Endothelial cell of umbilical vein (primary cell): Measurements from ENCODE around the gene GPR25. TPM values are rescaled to one million over a fixed set of nuclear protein-coding genes. Genes with fewer than 3 reads are reported as not detected.

Experiments used
- BruUV-seq: library from RNA; stranded (reverse); fragments of 400-500 nt; replicated peaks from 2 replicates; lab custom pipeline; 2021; lab: Mats Ljungman, UMichigan
- CTCF ChIA-PET: fragments of 300-600, 350-600 bp; sonication (Branson Sonifier 250); formaldehyde crosslinking; loops from one replicate; lab custom pipeline; 2021; ENCODE audit warnings: antibody characterized with exemption, inconsistent platforms; lab: Charles Lee
- POLR2A ChIA-PET: fragments of 300-600, 350-600 bp; sonication (Branson Sonifier 250); formaldehyde crosslinking; loops from one replicate; lab custom pipeline; 2021; ENCODE audit warnings: antibody characterized with exemption, inconsistent platforms; lab: Charles Lee
- DNase-seq: peaks from one replicate; pipeline ENCODE4 v3.0.0-alpha.2; 2011; ENCODE audit warnings: low read depth, low spot score
- FAIRE-seq: peaks from 2 replicates; lab custom pipeline; 2011; peaks lifted over from hg19 to GRCh38; lab: Jason Lieb, UNC
- H2AFZ ChIP-seq: 2 replicates; pipeline ENCODE4 v1.6.0; 2012; ENCODE audit warnings: low read depth, low read length, control low read depth, inconsistent platforms
- H3K27ac ChIP-seq: 2 replicates; pipeline ENCODE4 v1.5.1; 2011; ENCODE audit warnings: low read depth, mild to moderate bottlenecking, control low read depth, low read length, moderate library complexity; ENCODE audit not compliant: insufficient read depth
- H3K27me3 ChIP-seq, 2 experiments: 2 replicates each; pipeline versions ENCODE4 v1.6.0 to v1.6.1; 2011; ENCODE audit warnings: low read length in 2 of 2, mixed read lengths in 1 of 2; ENCODE audit not compliant: control insufficient read depth in 2 of 2, insufficient read depth in 2 of 2
- H3K36me3 ChIP-seq, 2 experiments: 2 replicates in 1 of 2; 3 replicates in 1 of 2; pipeline ENCODE4 v1.5.1; 2011; ENCODE audit warnings: low read length in 2 of 2, mild to moderate bottlenecking in 1 of 2, moderate library complexity in 1 of 2; ENCODE audit not compliant: control insufficient read depth in 2 of 2, insufficient read depth in 2 of 2; ENCODE audit errors: extremely low read depth in 1 of 2
- H3K4me1 ChIP-seq: 3 replicates; pipeline ENCODE4 v1.5.1; 2011; ENCODE audit warnings: mild to moderate bottlenecking, low read length; ENCODE audit not compliant: control insufficient read depth, insufficient read depth; ENCODE audit errors: extremely low read depth
- H3K4me2 ChIP-seq: 2 replicates; pipeline ENCODE4 v1.6.1; 2011; ENCODE audit warnings: low read length, control low read depth, mixed read lengths; ENCODE audit not compliant: insufficient read depth
- H3K4me3 ChIP-seq, 3 experiments: fragments of 200-600 bp in 1 of 3; sonication (generic), shearing (Covaris generic) in 1 of 3; replicated peaks in 1 of 3; 2 replicates each; pipeline ENCODE4 v1.5.1; 2011 to 2016; ENCODE audit warnings: control low read depth in 3 of 3, low read length in 3 of 3, mild to moderate bottlenecking in 2 of 3, inconsistent platforms in 1 of 3, low read depth in 1 of 3, moderate library complexity in 1 of 3; ENCODE audit not compliant: insufficient read depth in 1 of 3
- H3K79me2 ChIP-seq: 2 replicates; pipeline ENCODE4 v1.6.0; 2012; ENCODE audit warnings: low read length, inconsistent platforms; ENCODE audit not compliant: control insufficient read depth, insufficient read depth
- H3K9ac ChIP-seq: replicated peaks from 2 replicates; pipeline ENCODE3; 2011; ENCODE audit warnings: low read length, control low read depth; ENCODE audit not compliant: insufficient read depth; ENCODE audit errors: extremely low read depth
- H3K9me1 ChIP-seq: replicated peaks from 3 replicates; pipeline ENCODE4 v1.6.0; 2011; ENCODE audit warnings: mild to moderate bottlenecking, low read length; ENCODE audit not compliant: control insufficient read depth, insufficient read depth; ENCODE audit errors: extremely low read depth
- H3K9me3 ChIP-seq: replicated peaks from 2 replicates; pipeline ENCODE4 v1.5.1; 2012; ENCODE audit warnings: low read length, inconsistent platforms; ENCODE audit not compliant: control insufficient read depth, insufficient read depth
- H4K20me1 ChIP-seq: replicated peaks from 2 replicates; pipeline ENCODE3; 2011; ENCODE audit warnings: mild to moderate bottlenecking, low read length; ENCODE audit not compliant: control insufficient read depth, insufficient read depth; ENCODE audit errors: extremely low read depth
- CTCF ChIP-seq, 2 donors: IDR thresholded peaks; 1 replicate in 1 of 2; 2 replicates in 1 of 2; pipeline ENCODE4 v1.5.1; 2011; ENCODE audit warnings: low read length in 2 of 2, mild to moderate bottlenecking in 2 of 2, moderate library complexity in 2 of 2, control low read depth in 1 of 2, inconsistent platforms in 1 of 2, low read depth in 1 of 2; ENCODE audit not compliant: insufficient read depth in 1 of 2; ENCODE audit errors: extremely low read depth in 1 of 2
- EZH2 ChIP-seq: IDR thresholded peaks from 2 replicates; pipeline ENCODE4 v1.6.1; 2012; ENCODE audit warnings: borderline replicate concordance, low read depth, mild to moderate bottlenecking, moderate library complexity, low read length, inconsistent platforms; ENCODE audit not compliant: severe bottlenecking
- FOS ChIP-seq: IDR thresholded peaks from 2 replicates; pipeline ENCODE4 v1.6.1; 2011; ENCODE audit warnings: mild to moderate bottlenecking, low read length, moderate library complexity, borderline replicate concordance; ENCODE audit not compliant: insufficient read depth
- GATA2 ChIP-seq: IDR thresholded peaks from 2 replicates; pipeline ENCODE4 v1.7.0; 2011; ENCODE audit warnings: low read depth, mild to moderate bottlenecking, moderate library complexity, mixed read lengths, low read length; ENCODE audit not compliant: insufficient read length, insufficient read depth
- JUN ChIP-seq: IDR thresholded peaks from 2 replicates; pipeline ENCODE4 v1.6.1; 2011; ENCODE audit warnings: borderline replicate concordance, low read depth; ENCODE audit not compliant: insufficient read length, insufficient read depth
- MAX ChIP-seq: IDR thresholded peaks from 2 replicates; pipeline ENCODE4 v1.6.1; 2011; ENCODE audit not compliant: insufficient read depth, insufficient read length
- MYC ChIP-seq: IDR thresholded peaks from one replicate; pipeline ENCODE4 v1.6.1; 2011; ENCODE audit warnings: mild to moderate bottlenecking, low read depth, low read length
- POLR2A ChIP-seq: IDR thresholded peaks from 2 replicates; pipeline ENCODE4 v1.6.1; 2012; ENCODE audit warnings: low read depth, mild to moderate bottlenecking, control low read depth, low read length
- POLR2AphosphoS5 ChIP-seq: IDR thresholded peaks from 2 replicates; pipeline ENCODE4 v1.6.1; 2012; ENCODE audit warnings: low read depth, mild to moderate bottlenecking, control low read depth, low read length, moderate library complexity; ENCODE audit not compliant: insufficient read depth
- dilution Hi-C: fragments of 300-500 bp; cut with MboI; formaldehyde crosslinking; loops from one replicate; pipeline ENCODE4 v1.15.0; 2019; ENCODE audit warnings: low sequenced_read_pairs; ENCODE audit not compliant: extremely low pct_ligation_motif_present
- intact Hi-C: fragments of 100-400 bp; cut with micrococcal nuclease; formaldehyde crosslinking; loops from one replicate; pipeline ENCODE4 v1.10.0; 2022
- polyA plus RNA-seq, 4 experiments: library from polyadenylated mRNA; depleted of rRNA in 3 of 4; stranded (reverse) in 3 of 4; unstranded in 1 of 4; fragments of >200 nt; gene quantifications; 2 replicates each; pipeline versions ENCODE4 v1.2.1 to v1.2.3, GENCODE V29; 2011 to 2012; ENCODE audit warnings: missing spikeins in 1 of 4
- total RNA-seq: library from RNA; stranded (reverse); gene quantifications from 2 replicates; pipeline ENCODE4 v1.2.3, GENCODE V29; 2021

GPR25 gene
- total and polyA plus RNA-seq, 2 donors (not counting 3 experiments of a cell fraction or from before 2014, with no cell fraction given) = not detected

- Histone ChIP-seq H3K27me3 (no peaks in the 10 kb centered on the region), H2AFZ (no peak overlapping the region), H3K36me3 (peaks cover 20 to 25% of the 10 kb centered on the region in 2 experiments), H3K27ac (no peak overlapping the region), H3K9me3 (no peaks in the 10 kb centered on the region), H3K4me3 (no peak overlapping the region), H4K20me1 (no peaks in the 10 kb centered on the region), H3K9ac (no peak overlapping the region), H3K4me1 (no peaks in the 10 kb centered on the region), H3K9me1 (no peaks in the 10 kb centered on the region), H3K79me2 (peaks cover 2% of the 10 kb centered on the region), H3K4me2 (no peak overlapping the region)
- DNase-seq (no peak), FAIRE-seq (no peak)
- POLR2A ChIA-PET = no interaction called here
- dilution Hi-C loops = no loop called here
- intact Hi-C loops = no loop called here
- no peak for TF ChIP-seq POLR2AphosphoS5
- no peak for TF ChIP-seq POLR2A
- no peak for TF ChIP-seq MAX
- no peak for TF ChIP-seq EZH2
- CTCF ChIA-PET = interaction anchor here (0.8 to 1.2 kb wide), 4 partner anchors 9 to 224 kb away, joined by 3 to 5 read pairs (median 4); no protein-coding TSS in a partner anchor
- no TSS peak for BruUV-seq
Measured at GRCh38 chr1:200846398-200846797, 26.4 kb upstream of the GPR25 start.

GRCh38 chr1:200849430-200849829, 23.4 kb upstream of the GPR25 start:
- FAIRE-seq = no peak
- no TSS peak for BruUV-seq
- H3K9me3 ChIP-seq = no peaks in the 10 kb centered on the region

More at GRCh38 chr1:200849430-200849829, 23.4 kb upstream of the GPR25 start:
- H4K20me1 ChIP-seq = no peaks in the 10 kb centered on the region
- no peak overlapping the region for H3K27ac ChIP-seq
- H3K79me2 ChIP-seq = no peaks in the 10 kb centered on the region
- DNase-seq = no peak
- no peak overlapping the region for H2AFZ ChIP-seq
- no peak overlapping the region for H3K4me3 ChIP-seq
- TF ChIP-seq POLR2AphosphoS5 (no peak), CTCF (IDR thresholded peaks at IDR 0.05; ENCODE audit: extremely low read depth in 1 of 2, insufficient read depth in 1 of 2, low read depth in 1 of 2, low read length in 2 of 2) (no peak), POLR2A (no peak), MAX (no peak), FOS (no peak), EZH2 (no peak), MYC (no peak), GATA2 (no peak), JUN (no peak)
- peaks cover 23 to 30% of the 10 kb centered on the region in 2 experiments for H3K36me3 ChIP-seq
- no peaks in the 10 kb centered on the region for H3K9me1 ChIP-seq
- dilution Hi-C loops (no loop called here), intact Hi-C loops (no loop called here)
- no peak overlapping the region for H3K4me2 ChIP-seq
- CTCF ChIA-PET = no interaction called here
- no peaks in the 10 kb centered on the region for H3K27me3 ChIP-seq
- POLR2A ChIA-PET = no interaction called here
- H3K9ac ChIP-seq = no peak overlapping the region
- H3K4me1 ChIP-seq = no peaks in the 10 kb centered on the region
